Nucleus accumbens (tissue), 56 donors: ENCODE data around the gene GRPEL2.
"Not testable (repeated sequence)": the region's sequence is repeated elsewhere in the genome, so short reads cannot be mapped to it uniquely, and the experiment has no call there.

Experiments
- DNase-seq, 56 donors: peaks; one replicate each; lab custom pipeline; 2025; lab: John Stamatoyannopoulos, UW

The GRPEL2 gene

GRCh38 chr5:149391076-149391475, 45.8 kb downstream of the GRPEL2 start:
- DNase-seq = not testable (repeated sequence)

DNA sequence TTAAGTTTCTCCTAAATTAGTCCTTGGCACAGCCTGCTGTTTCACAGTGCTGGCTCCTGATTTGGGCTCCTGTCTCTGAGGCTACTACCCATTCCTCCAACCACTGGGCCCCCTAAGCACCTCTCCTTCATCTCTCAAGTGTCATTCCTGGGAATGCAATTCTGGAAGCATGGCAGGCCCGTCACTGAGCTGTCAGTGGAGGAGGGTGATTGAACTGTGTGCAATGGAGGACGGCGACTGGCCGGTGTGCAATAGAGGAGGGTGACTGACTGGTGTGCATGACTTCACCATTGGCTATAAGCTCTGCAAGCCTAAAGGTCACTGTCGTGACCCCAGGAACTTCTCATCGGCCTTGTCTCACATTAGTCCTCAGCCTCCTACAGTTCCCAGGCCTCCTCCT, 46.2 kb downstream of the GRPEL2 start:
- DNase-seq = no peak

- no peak for DNase-seq
Observed at GRCh38 chr5:149392718-149393117, 47.4 kb downstream of the GRPEL2 start.

DNA sequence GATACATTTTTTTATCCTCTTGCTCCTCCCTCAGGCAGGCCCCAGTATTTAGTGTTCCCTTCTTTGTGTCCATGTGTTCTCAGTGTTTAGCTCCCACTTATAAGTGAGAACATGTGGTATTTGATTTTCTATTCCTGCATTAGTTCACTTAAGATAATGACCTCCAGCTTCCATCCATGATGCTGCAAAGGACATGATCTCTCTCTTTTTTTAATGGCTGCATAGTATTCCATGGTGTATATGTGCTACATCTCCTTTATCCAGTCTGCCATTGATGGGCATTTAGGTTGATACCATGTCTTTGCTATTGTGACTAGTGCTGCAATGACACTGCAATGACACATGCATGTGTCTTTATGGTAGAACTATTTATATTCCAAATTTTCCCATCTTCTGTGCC, 49.7 kb downstream of the GRPEL2 start:
- DNase-seq = not testable (repeated sequence)

DNA sequence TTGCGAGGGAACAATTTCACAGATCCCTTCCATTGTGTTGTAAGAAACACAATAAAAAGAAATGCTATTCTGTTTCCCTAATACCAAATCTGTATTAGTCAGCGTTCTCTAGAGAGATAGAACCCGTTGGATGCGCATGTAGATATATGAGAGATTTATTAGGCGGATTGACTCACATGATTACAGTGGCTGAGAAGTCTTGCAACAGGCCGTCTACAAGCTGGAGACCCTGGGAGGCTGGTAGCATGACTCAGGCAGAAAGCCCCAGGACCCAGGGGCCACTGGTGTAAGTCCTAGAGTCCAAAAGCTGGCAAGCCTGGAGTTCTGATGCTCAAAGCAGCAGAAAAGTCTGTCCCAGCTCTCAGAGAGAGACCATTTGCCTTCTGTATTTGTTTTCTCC, 52.2 kb downstream of the GRPEL2 start:
- no peak for DNase-seq

GRCh38 chr5:149398747-149399266, 53.5 kb downstream of the GRPEL2 start:
- DNase-seq = not testable (repeated sequence)

DNA sequence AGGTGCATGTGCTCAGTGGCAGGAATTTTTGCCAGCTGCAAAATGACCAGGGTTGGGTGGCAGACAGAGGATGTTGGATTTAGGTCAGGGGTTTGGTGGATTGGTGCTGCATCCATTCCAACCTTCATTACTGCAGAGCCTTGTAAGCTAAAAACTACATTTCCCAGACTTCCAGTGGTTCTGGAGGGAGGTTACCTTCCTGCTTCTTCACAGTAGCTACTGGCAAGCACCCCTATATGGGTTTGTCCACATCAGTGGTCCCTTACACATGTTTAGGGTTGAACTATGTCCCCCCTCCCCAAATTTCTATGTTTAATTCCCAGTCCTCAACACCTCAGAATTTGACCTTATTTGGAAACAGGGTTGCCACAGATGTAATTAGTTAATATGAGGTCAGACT, 54.5 kb downstream of the GRPEL2 start:
- no peak for DNase-seq

DNA sequence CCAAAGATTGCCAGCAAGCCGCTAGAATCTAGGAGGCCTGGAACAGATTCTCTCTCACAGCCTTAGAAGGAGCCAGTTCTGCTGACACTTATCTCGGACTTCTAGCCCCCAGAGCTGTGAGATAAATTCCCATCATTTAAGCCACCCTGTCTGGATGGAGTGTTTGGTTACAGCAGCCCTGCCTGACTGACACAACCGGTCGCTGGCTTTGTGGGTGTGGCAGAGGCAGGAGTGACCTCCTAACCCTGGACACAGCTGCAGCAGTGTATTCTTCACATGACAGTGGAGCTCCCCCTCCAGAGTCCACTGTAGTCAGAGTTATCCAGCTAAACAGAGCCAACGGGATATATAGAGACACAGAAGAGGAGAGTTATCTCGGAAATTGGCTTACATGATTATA, 55.0 kb downstream of the GRPEL2 start:
- no peak for DNase-seq

- DNase-seq = no peak
Observed at GRCh38 chr5:149401051-149401450, 55.8 kb downstream of the GRPEL2 start.

DNA sequence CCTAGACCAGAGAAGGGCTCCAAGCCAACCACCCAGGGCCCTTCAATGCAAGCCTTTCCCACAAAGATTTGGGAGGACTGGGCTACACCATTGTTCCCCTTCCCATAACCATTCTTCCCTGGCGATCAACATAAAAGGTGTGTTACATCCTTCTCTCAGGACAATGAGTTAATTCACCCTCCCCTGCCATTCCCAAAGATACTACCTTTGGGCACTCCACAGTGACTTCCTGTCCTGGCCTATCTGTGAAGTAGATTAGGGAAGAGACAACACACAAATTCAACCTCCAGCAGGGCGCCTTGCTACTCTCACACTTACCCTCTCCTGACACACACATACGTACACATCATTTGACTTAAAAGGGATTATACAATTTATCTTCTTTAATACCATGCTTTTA, 57.0 kb downstream of the GRPEL2 start:
- no peak for DNase-seq
